Spleen (tissue), 11 donors: ENCODE results near the gene CHST5. TPM values are rescaled to one million over a fixed set of nuclear protein-coding genes. Genes with fewer than 3 reads are reported as not detected.
A peak's percentile ranks its signal among the peaks of the same experiment; 100 is the strongest.

Source experiments
- DNase-seq: peaks from one replicate; pipeline ENCODE4 v3.0.0-alpha.2; 2020
- H3K27ac ChIP-seq, 8 donors: fragments of 200-600 bp; sonication (generic) in 7 of 8; 1 replicate in 4 of 8; 2 replicates in 4 of 8; pipeline versions ENCODE4 v1.5.0 to v1.8.0; 2016 to 2021; ENCODE audit warnings: inconsistent platforms in 4 of 8, mild to moderate bottlenecking in 4 of 8, moderate library complexity in 1 of 8
- H3K27me3 ChIP-seq, 7 donors: fragments of 200-600 bp; sonication (generic) in 6 of 7; replicated peaks in 1 of 7; 1 replicate in 4 of 7; 2 replicates in 3 of 7; pipeline versions ENCODE4 v1.5.0 to v1.8.0; 2016 to 2021; ENCODE audit warnings: inconsistent platforms in 3 of 7, mild to moderate bottlenecking in 1 of 7
- H3K36me3 ChIP-seq, 6 donors: fragments of 200-600 bp; sonication (generic) in 5 of 6; 1 replicate in 4 of 6; 2 replicates in 2 of 6; pipeline versions ENCODE4 v1.5.0 to v1.8.0; 2016 to 2021; ENCODE audit warnings: inconsistent platforms in 2 of 6
- H3K4me1 ChIP-seq, 6 donors: fragments of 200-600 bp; sonication (generic) in 5 of 6; 1 replicate in 3 of 6; 2 replicates in 3 of 6; pipeline versions ENCODE4 v1.5.0 to v1.8.0; 2016 to 2021; ENCODE audit warnings: inconsistent platforms in 3 of 6
- H3K4me3 ChIP-seq, 8 donors: fragments of 200-600 bp; sonication (generic) in 7 of 8; 1 replicate in 4 of 8; 2 replicates in 4 of 8; pipeline versions ENCODE4 v1.5.0 to v1.8.0; 2016 to 2021; ENCODE audit warnings: inconsistent platforms in 4 of 8, mild to moderate bottlenecking in 4 of 8, moderate library complexity in 2 of 8
- H3K9me3 ChIP-seq, 8 donors: fragments of 200-600 bp; sonication (generic) in 7 of 8; 1 replicate in 4 of 8; 2 replicates in 4 of 8; pipeline versions ENCODE4 v1.5.0 to v1.8.0; 2016 to 2021; ENCODE audit warnings: inconsistent platforms in 4 of 8
- CTCF ChIP-seq, 11 experiments: fragments of 200-600 bp in 7 of 11; fragments of 450-650 bp in 4 of 11; sonication (generic) in 4 of 11; IDR thresholded peaks in 8 of 11; conservative IDR thresholded peaks in 3 of 11; 1 replicate in 7 of 11; 2 replicates in 4 of 11; pipeline versions ENCODE4 v1.4.0 to v1.8.0; 2016 to 2021; ENCODE audit warnings: antibody characterized with exemption in 11 of 11, inconsistent platforms in 4 of 11, mild to moderate bottlenecking in 1 of 11
- POLR2A ChIP-seq, 3 donors: fragments of 450-650 bp; IDR thresholded peaks; one replicate each; pipeline ENCODE4 v1.5.1; 2017; ENCODE audit warnings: antibody characterized with exemption in 3 of 3, mild to moderate bottlenecking in 1 of 3
- POLR2AphosphoS5 ChIP-seq, 3 donors: sonication (generic); formaldehyde crosslinking; IDR thresholded peaks; one replicate each; pipeline ENCODE4 v1.5.1; 2017; ENCODE audit warnings: antibody characterized with exemption in 3 of 3
- WGBS, 5 donors: extraction: QIAGEN DNeasy Blood & Tissue Kit in 3 of 5; methylation state at CpG; one replicate each; pipeline versions ENCODE4 v1.1.5 to v1.1.7; 2013 to 2018; 5-methylcytosine and 5-hydroxymethylcytosine counted together
- intact Hi-C: fragments of 100-400 bp; cut with DNase I; formaldehyde crosslinking; loops from one replicate; pipeline ENCODE4 v1.15.0; 2023; ENCODE audit warnings: low total_unique reads
- polyA plus RNA-seq, 3 donors: library from polyadenylated mRNA; stranded (reverse); fragments of 200-250 nt; gene quantifications; one replicate each; pipeline ENCODE4 v1.2.1, GENCODE V29; 2013
- total RNA-seq, 7 donors: library from RNA; depleted of rRNA in 3 of 7; stranded (reverse); fragments of >200 nt in 3 of 7; fragmentation: NEBNext Ultra II Directional in 4 of 7; extraction: Animal tissue kit (Norgen Biotek cat#: 25700) in 4 of 7; gene quantifications; one replicate each; pipeline versions ENCODE4 v1.1.0 to v1.2.1, GENCODE V29; 2016 to 2021
- donor health status: healthy with polysubstance abuse.
- donor health status: DM: no; HTN: no; CAD: no; lungs with moderate emphysema.
- donor health status: DM: no; HTN: no; CAD: no.
- donor health status: Bipolar disorder and iron deficiency.
- donor health status: healthy.
- donor health status: DM: no; HTN: no; CAD: no.
- donor health status: DM: yes; HTN: yes; CAD: no.

CHST5 gene
- total and polyA plus RNA-seq, 10 donors: 0.03 to 0.20 (median 0.07) TPM; not detected in 5

GRCh38 chr16:75558846-75559401 lies 23.0 kb upstream of the CHST5 start:
- 62 to 95% (median 79%) methylated on average over 2 of the region's 2 CpGs for WGBS, 5 donors
- Histone ChIP-seq H3K36me3 (no peaks in the 10 kb centered on the region), H3K4me1 (peaks cover 6 to 27% (median 20%) of the 10 kb centered on the region in 6 donors), H3K9me3 (no peaks in the 10 kb centered on the region), H3K27ac (peak overlapping the region in 2 of 8 donors; percentile 36 to 44), H3K4me3 (no peak overlapping the region), H3K27me3 (peaks cover 0 to 5% (median 0%) of the 10 kb centered on the region in 7 donors)
- DNase-seq: no peak
- intact Hi-C loops: loop anchor here (10.0 kb wide), 1 partner anchor 94 kb away; the partner anchor contains the start of gene TMEM170A
- TF ChIP-seq CTCF (IDR thresholded peaks at IDR 0.05 in 8 of 11, conservative IDR thresholded peaks at IDR 0.05 in 3 of 11) (no peak), POLR2A (IDR thresholded peaks at IDR 0.05) (no peak), POLR2AphosphoS5 (IDR thresholded peaks at IDR 0.05) (no peak)

GRCh38 chr16:75556431-75556950 lies 20.6 kb upstream of the CHST5 start:
- WGBS, 5 donors: 51 to 58% (median 52%) methylated on average over 16 of the region's 16 CpGs
- Histone ChIP-seq H3K4me3 (peak overlapping the region in 7 of 8 donors; percentile 73 to 100 (median 81)), H3K27ac (peak overlapping the region; percentile 38 to 84 (median 80)), H3K36me3 (no peaks in the 10 kb centered on the region), H3K27me3 (peaks cover 0 to 5% (median 0%) of the 10 kb centered on the region in 7 donors), H3K4me1 (peaks cover 6 to 28% (median 20%) of the 10 kb centered on the region in 6 donors), H3K9me3 (no peaks in the 10 kb centered on the region)
- no peak for DNase-seq
- TF ChIP-seq POLR2A (IDR thresholded peaks at IDR 0.05) (no peak), POLR2AphosphoS5 (IDR thresholded peaks at IDR 0.05) (no peak), CTCF (IDR thresholded peaks at IDR 0.05 in 8 of 11, conservative IDR thresholded peaks at IDR 0.05 in 3 of 11) (no peak)
- intact Hi-C loops: loop anchor here (10.0 kb wide), 1 partner anchor 92 kb away; the partner anchor contains the start of gene TMEM170A

GRCh38 chr16:75555707-75556430 lies 20.0 kb upstream of the CHST5 start, which contains the start of gene TMEM231:
Gene TMEM231 (minus strand): TSS chr16:75556252. CDS start chr16:75556209, 43 bp downstream.
- intact Hi-C loops: loop anchor here (10.0 kb wide), 1 partner anchor 91 kb away; the partner anchor contains the start of gene TMEM170A
- peaks cover 0 to 5% (median 0%) of the 10 kb centered on the region in 7 donors for H3K27me3 ChIP-seq
- 0 to 1% (median 0%) methylated on average over 13 to 75 of the region's 75 CpGs for WGBS, 5 donors
- H3K4me3 ChIP-seq: peak within 1 kb of the TSS; percentile 59 to 100 (median 81)
- DNase-seq: peak; percentile 99
- H3K4me1 ChIP-seq: peaks cover 6 to 31% (median 20%) of the 10 kb centered on the region in 6 donors
- no peaks in the 10 kb centered on the region for H3K9me3 ChIP-seq
- H3K27ac ChIP-seq: peak within 1 kb of the TSS; percentile 38 to 84 (median 80)
- no peaks in the 10 kb centered on the region for H3K36me3 ChIP-seq
- TF ChIP-seq CTCF (IDR thresholded peaks at IDR 0.05 in 8 of 11, conservative IDR thresholded peaks at IDR 0.05 in 3 of 11) (peak in 2 of 11 experiments; percentile 7 to 32), POLR2A (IDR thresholded peaks at IDR 0.05) (no peak), POLR2AphosphoS5 (IDR thresholded peaks at IDR 0.05) (peak; percentile 74 to 85 (median 83))
